Epidermal melanocyte (primary cell): ENCODE data around the gene PDZK1.
"Not testable (repeated sequence)": the region's sequence is repeated elsewhere in the genome, so short reads cannot be mapped to it uniquely, and the experiment has no call there.

ENCODE experiments used
- DNase-seq: peaks from one replicate; pipeline ENCODE4 v3.0.0; 2011; ENCODE audit warnings: low spot score; ENCODE audit not compliant: insufficient read length

PDZK1 gene

GRCh38 chr1:145656245-145656943 lies 50.8 kb downstream of the PDZK1 start:
- not testable (repeated sequence) for DNase-seq

DNA sequence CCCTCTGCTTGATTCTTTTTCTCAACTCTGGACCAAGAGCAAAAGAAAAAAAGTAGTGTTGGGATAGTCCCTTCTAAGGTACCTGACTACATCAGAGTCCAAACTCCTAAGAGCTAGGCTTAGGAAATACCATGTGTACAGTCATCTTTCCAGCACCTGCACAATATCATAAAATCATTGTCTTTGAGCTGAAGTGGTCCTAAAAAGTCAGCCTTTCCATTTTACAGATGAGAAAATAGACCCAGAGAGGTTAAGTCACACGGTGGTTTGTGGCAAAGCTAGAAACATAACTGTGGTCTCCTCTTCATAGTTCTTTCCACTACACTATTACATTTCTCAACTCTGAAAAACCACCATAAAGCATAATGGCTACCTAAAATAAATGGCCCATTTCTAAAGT lies 63.2 kb downstream of the PDZK1 start:
- not testable (repeated sequence) for DNase-seq

GRCh38 chr1:145641886-145642285 lies 65.3 kb downstream of the PDZK1 start:
- not testable (repeated sequence) for DNase-seq

DNA sequence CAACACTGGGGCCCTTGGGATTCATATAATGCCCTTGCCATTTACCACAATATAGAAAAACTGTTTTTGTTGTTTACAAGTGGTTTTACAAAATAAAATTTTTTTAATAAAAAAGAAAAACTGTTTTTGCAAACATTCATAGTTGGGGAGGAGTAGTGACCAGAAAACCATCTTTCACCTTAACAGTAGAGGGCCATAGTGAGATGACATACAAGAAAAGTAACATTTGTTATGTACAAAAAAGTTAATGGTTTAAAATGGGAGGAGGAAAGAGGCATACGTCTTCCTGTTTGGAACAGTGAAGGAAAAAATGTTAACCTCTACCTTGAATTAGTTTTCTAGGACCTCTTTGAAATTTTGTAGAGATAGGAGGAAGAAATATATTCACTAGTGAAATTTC lies 70.9 kb downstream of the PDZK1 start:
- not testable (repeated sequence) for DNase-seq

DNA sequence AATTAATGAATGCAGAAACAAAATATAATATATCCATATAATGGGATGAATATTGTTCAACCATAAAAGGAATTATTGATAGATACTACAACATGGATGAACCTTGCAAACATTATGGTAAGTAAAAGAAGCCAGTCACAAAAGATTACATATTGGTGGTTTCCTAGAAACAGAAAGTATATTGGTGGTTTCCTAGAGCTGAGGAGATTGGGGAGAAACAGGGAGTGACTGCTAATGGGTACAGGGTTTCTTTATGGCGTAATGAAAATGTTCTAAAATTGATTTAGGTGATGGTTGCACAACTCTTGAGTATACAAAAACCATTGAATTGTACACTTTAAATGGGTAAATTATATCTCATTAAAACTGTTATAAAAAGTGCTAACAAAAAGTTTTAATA lies 85.0 kb downstream of the PDZK1 start:
- not testable (repeated sequence) for DNase-seq
